Mucosa of descending colon (tissue), 3 donors: ENCODE measurements around the gene GALNT7. TPM values are rescaled to one million over a fixed set of nuclear protein-coding genes. Genes with fewer than 3 reads are reported as not detected.

Source experiments
- ATAC-seq: fragments of 200-7000 bp; cut with Tn5 transposase; one replicate; pipeline ENCODE4 v1.9.1; 2020; ENCODE audit warnings: mild to moderate bottlenecking, moderate library complexity
- DNase-seq, 3 donors: peaks; one replicate each; pipeline ENCODE4 v3.0.0-alpha.2; 2020
- H3K36me3 ChIP-seq: fragments of 200-600 bp; one replicate; pipeline ENCODE4 v1.8.0; 2021; ENCODE audit warnings: low read depth, mild to moderate bottlenecking
- H3K4me1 ChIP-seq: fragments of 200-600 bp; one replicate; pipeline ENCODE4 v1.8.0; 2021; ENCODE audit warnings: low read depth, mild to moderate bottlenecking
- H3K4me3 ChIP-seq: fragments of 200-600 bp; one replicate; pipeline ENCODE4 v1.8.0; 2021; ENCODE audit warnings: mild to moderate bottlenecking
- H3K9me3 ChIP-seq: fragments of 200-600 bp; one replicate; pipeline ENCODE4 v1.8.0; 2021; ENCODE audit warnings: mild to moderate bottlenecking
- CTCF ChIP-seq: fragments of 200-600 bp; IDR thresholded peaks from one replicate; pipeline ENCODE4 v1.8.0; 2022; ENCODE audit warnings: antibody characterized with exemption, mild to moderate bottlenecking
- intact Hi-C, 2 donors: fragments of 100-400 bp; cut with DNase I in 1 of 2; cut with micrococcal nuclease in 1 of 2; formaldehyde crosslinking; loops; one replicate each; pipeline versions ENCODE4 v1.11.0 to v1.11.1; 2022; cut with DNase I, micrococcal nuclease
- total RNA-seq, 3 donors: library from RNA; stranded (reverse); fragmentation: NEBNext Ultra II Directional in 2 of 3; extraction: Animal tissue kit (Norgen Biotek cat#: 25700) in 2 of 3; gene quantifications; one replicate each; pipeline versions ENCODE4 v1.2.1 to v1.2.4, GENCODE V29; 2021 to 2023
- donor health status: DM: no; HTN: no; CAD: no; lungs with moderate emphysema.
- donor health status: DM: no; HTN: no; CAD: no.
- donor health status: DM: no; HTN: yes; CAD: no.

Gene GALNT7
- total RNA-seq, 3 donors from 2014 or later, result 61.4 to 141 (median 109) TPM

DNA sequence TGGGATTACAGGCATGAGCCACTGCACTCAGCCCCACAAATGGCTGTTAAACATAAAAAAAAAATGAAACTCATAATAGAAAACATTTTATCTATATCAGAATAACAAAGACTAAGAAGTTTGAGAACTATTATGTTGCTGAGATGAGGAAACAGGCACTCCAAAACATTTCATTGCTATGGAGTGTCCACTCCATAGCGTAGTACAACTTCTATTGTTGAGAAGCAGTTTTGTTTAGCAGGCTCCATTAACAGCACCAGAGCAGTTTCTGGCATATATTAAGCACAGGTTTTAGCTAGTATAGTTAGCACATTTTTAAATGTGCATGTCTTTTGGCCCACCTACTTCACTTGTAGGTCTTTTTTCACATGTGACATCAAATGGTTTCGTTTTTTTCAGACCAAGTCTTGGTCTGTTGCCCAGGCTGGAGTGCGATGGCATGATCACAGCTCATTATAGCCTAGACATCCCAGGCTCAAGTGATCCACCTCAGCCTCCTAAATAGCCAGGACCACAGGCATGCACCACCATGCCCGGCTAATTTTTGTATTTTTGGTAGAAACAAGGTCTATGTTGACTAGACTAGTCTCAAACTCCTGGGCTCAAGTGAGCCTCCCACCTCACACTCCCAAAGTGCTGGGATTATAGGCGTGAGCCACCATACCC, 159.8 kb downstream of the GALNT7 start:
- H3K4me1 ChIP-seq, result peaks cover 13% of the 10 kb centered on the region
- H3K9me3 ChIP-seq, result no peaks in the 10 kb centered on the region
- DNase-seq (no peak), ATAC-seq (no peak)
- intact Hi-C loops, result no loop called here
- no peak overlapping the region for H3K4me3 ChIP-seq
- TF ChIP-seq CTCF, result no peak
- no peaks in the 10 kb centered on the region for H3K36me3 ChIP-seq

GRCh38 chr4:173330590-173330989, 162.0 kb downstream of the GALNT7 start:
- H3K36me3 ChIP-seq, result peaks cover 4% of the 10 kb centered on the region

DNA sequence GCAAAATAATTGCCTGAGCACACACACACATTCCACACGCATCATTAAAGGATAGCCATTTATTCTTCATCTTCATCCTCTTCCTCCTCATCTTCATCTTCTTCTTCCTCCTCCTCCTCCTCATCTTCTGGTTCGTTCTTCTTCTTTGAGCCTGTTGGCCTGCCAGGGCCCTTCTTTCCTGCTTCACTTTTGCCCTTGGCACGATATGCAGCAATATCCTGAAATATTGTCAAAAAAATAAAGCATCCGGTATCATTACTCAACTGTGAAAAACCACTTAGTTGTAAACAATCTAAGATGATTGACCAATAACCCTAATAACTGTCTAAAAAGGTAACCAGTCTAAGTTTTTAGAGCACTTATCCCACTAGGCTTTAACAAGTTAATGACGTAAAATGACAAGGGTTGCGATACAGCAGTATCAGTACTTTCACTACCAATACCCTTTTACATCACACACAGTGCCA, 163.4 kb downstream of the GALNT7 start:
- Histone ChIP-seq H3K4me1 (peaks cover 13% of the 10 kb centered on the region), H3K9me3 (no peaks in the 10 kb centered on the region), H3K36me3 (peaks cover 4% of the 10 kb centered on the region), H3K4me3 (no peak overlapping the region)
- no peak for TF ChIP-seq CTCF
- DNase-seq (no peak), ATAC-seq (no peak)
- intact Hi-C loops, result no loop called here

More at GRCh38 chr4:173330590-173330989, 162.0 kb downstream of the GALNT7 start:
- Histone ChIP-seq H3K9me3 (no peaks in the 10 kb centered on the region), H3K4me3 (no peak overlapping the region), H3K4me1 (peaks cover 13% of the 10 kb centered on the region)
- DNase-seq, result no peak
- TF ChIP-seq CTCF, result no peak
- no peak for ATAC-seq
- intact Hi-C loops, result no loop called here

- ATAC-seq, result no peak
- Histone ChIP-seq H3K4me3 (peak overlapping the region; percentile 88), H3K36me3 (peaks cover 4% of the 10 kb centered on the region), H3K9me3 (no peaks in the 10 kb centered on the region), H3K4me1 (peaks cover 13% of the 10 kb centered on the region)
- no peak for TF ChIP-seq CTCF
- intact Hi-C loops, result no loop called here
- DNase-seq, result peak in 1 of 3 donors; percentile 26
Observed at GRCh38 chr4:173332963-173333657, 164.5 kb downstream of the GALNT7 start.

DNA sequence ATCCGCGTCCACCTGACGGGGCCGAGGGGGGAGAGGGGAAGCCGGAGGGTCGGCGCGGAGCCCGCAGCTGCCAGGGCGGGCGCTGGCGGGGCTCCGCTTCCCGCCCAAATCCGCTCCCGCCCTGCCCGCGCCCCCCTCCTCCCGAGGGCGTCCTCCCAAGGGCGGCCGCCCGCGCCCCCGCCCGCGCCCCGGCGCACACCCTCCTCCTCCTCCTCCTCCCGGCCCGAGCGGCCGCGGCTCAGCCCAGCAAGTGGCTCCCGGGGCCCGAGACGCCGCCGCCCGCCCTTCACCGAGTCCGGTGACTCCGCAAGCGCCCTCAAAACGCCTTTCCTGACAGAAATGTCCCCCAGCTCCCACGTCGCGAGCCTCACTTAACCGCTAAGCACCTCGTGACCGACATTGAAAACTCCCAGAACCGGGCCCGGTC, 165.1 kb downstream of the GALNT7 start:
- ATAC-seq (peak; percentile 43), DNase-seq (peak; percentile 65 to 82 (median 80))
- Histone ChIP-seq H3K9me3 (no peaks in the 10 kb centered on the region), H3K36me3 (peaks cover 4% of the 10 kb centered on the region), H3K4me3 (peak overlapping the region; percentile 88), H3K4me1 (peaks cover 13% of the 10 kb centered on the region)
- intact Hi-C loops, result no loop called here
- no peak for TF ChIP-seq CTCF
